ENCODE measurements around the gene ZBTB20. TPM values are rescaled to one million over a fixed set of nuclear protein-coding genes. Genes with fewer than 3 reads are reported as not detected.

Gene ZBTB20
- total and polyA plus RNA-seq, 2 donors (not counting 1 experiment from before 2014, with no cell fraction given), result 4.0 to 123 TPM

- Mint-ChIP-seq H3K4me3 (no peak overlapping the region), H3K27me3 (no peaks in the 10 kb centered on the region), H3K4me1 (no peaks in the 10 kb centered on the region), H3K27ac (no peak overlapping the region), H3K9me3 (ENCODE audit: insufficient read depth) (no peaks in the 10 kb centered on the region)
- no peaks in the 10 kb centered on the region for H4K20me1 ChIP-seq (ENCODE audit: control insufficient read depth, insufficient read depth, low read length, poor library complexity, severe bottlenecking)
- H3K9me3 ChIP-seq (ENCODE audit: control extremely low read depth in 1 of 3, control insufficient read depth in 2 of 3, insufficient read depth in 1 of 3, low read length in 2 of 3), result no peaks in the 10 kb centered on the region
- intact Hi-C loops (cut with micrococcal nuclease), result no loop called here
- no peaks in the 10 kb centered on the region for H3K27me3 ChIP-seq (replicated peaks in 1 of 4; ENCODE audit: control extremely low read depth in 1 of 4, control insufficient read depth in 3 of 4, insufficient read depth in 4 of 4, low read length in 3 of 4)
- no peak overlapping the region for H3K4me2 ChIP-seq (replicated peaks; ENCODE audit: low read depth, low read length, poor library complexity, severe bottlenecking)
- H3K36me3 ChIP-seq (replicated peaks in 1 of 2; ENCODE audit: control extremely low read depth in 1 of 2, control insufficient read depth in 1 of 2, extremely low read depth in 1 of 2, insufficient read depth in 2 of 2, low read length in 1 of 2), result no peaks in the 10 kb centered on the region
- H3K4me3 ChIP-seq (ENCODE audit: control extremely low read depth in 1 of 5, extremely low read depth in 1 of 5, insufficient read depth in 1 of 5, low read depth in 2 of 5, low read length in 4 of 5), result no peak overlapping the region
- ChIA-PET CTCF (interaction anchor here (0.7 to 3.0 kb wide), 3 partner anchors 13 to 148 kb away, joined by 4 to 9 read pairs (median 7); no protein-coding TSS in a partner anchor), POLR2A (no interaction called here)
- no peaks in the 10 kb centered on the region for H3K4me1 ChIP-seq (ENCODE audit: control insufficient read depth in 2 of 2, insufficient read depth in 2 of 2, low read length in 2 of 2)
- no peak for DNase-seq
- H2AFZ ChIP-seq (ENCODE audit: insufficient read depth, low read depth, low read length, poor library complexity, severe bottlenecking), result no peak overlapping the region
- H3K27ac ChIP-seq (ENCODE audit: low read length in 2 of 2), result no peak overlapping the region
- ATAC-seq (ENCODE audit: low read depth), result no peak
- TF ChIP-seq CTCF (IDR thresholded peaks at IDR 0.05) (no peak), EZH2 (IDR thresholded peaks at IDR 0.05; ENCODE audit: borderline replicate concordance, insufficient read depth, low read depth, low read length, poor library complexity, severe bottlenecking) (no peak)
- H3K9ac ChIP-seq (ENCODE audit: low read length), result no peak overlapping the region
- H3K79me2 ChIP-seq (ENCODE audit: control insufficient read depth, insufficient read depth, low read length), result no peaks in the 10 kb centered on the region
Observed at GRCh38 chr3:114361391-114361790, 785.7 kb downstream of the ZBTB20 start.

GRCh38 chr3:114356525-114356924, 790.6 kb downstream of the ZBTB20 start:
- Histone ChIP-seq H3K27ac (ENCODE audit: low read length in 2 of 2) (no peak overlapping the region), H3K9ac (ENCODE audit: low read length) (no peak overlapping the region), H3K4me2 (replicated peaks; ENCODE audit: low read depth, low read length, poor library complexity, severe bottlenecking) (no peak overlapping the region), H3K9me3 (ENCODE audit: control extremely low read depth in 1 of 3, control insufficient read depth in 2 of 3, insufficient read depth in 1 of 3, low read length in 2 of 3) (peaks cover 0 to 4% (median 0%) of the 10 kb centered on the region in 3 donors), H3K4me3 (ENCODE audit: control extremely low read depth in 1 of 5, extremely low read depth in 1 of 5, insufficient read depth in 1 of 5, low read depth in 2 of 5, low read length in 4 of 5) (no peak overlapping the region), H4K20me1 (ENCODE audit: control insufficient read depth, insufficient read depth, low read length, poor library complexity, severe bottlenecking) (no peaks in the 10 kb centered on the region), H3K27me3 (replicated peaks in 1 of 4; ENCODE audit: control extremely low read depth in 1 of 4, control insufficient read depth in 3 of 4, insufficient read depth in 4 of 4, low read length in 3 of 4) (no peaks in the 10 kb centered on the region), H3K36me3 (replicated peaks in 1 of 2; ENCODE audit: control extremely low read depth in 1 of 2, control insufficient read depth in 1 of 2, extremely low read depth in 1 of 2, insufficient read depth in 2 of 2, low read length in 1 of 2) (peaks cover 0 to 7% of the 10 kb centered on the region in 2 experiments), H3K4me1 (ENCODE audit: control insufficient read depth in 2 of 2, insufficient read depth in 2 of 2, low read length in 2 of 2) (no peaks in the 10 kb centered on the region), H3K79me2 (ENCODE audit: control insufficient read depth, insufficient read depth, low read length) (no peaks in the 10 kb centered on the region), H2AFZ (ENCODE audit: insufficient read depth, low read depth, low read length, poor library complexity, severe bottlenecking) (no peak overlapping the region)
- WGBS (ENCODE audit: insufficient coverage), result 100% methylated on average over 1 of the region's 1 CpG
- no peaks in the 10 kb centered on the region for H3K9me3 Mint-ChIP-seq (ENCODE audit: insufficient read depth)
- H3K4me3 Mint-ChIP-seq, result no peak overlapping the region
- TF ChIP-seq CTCF (IDR thresholded peaks at IDR 0.05) (no peak), EZH2 (IDR thresholded peaks at IDR 0.05; ENCODE audit: borderline replicate concordance, insufficient read depth, low read depth, low read length, poor library complexity, severe bottlenecking) (no peak)
- intact Hi-C loops (cut with micrococcal nuclease), result no loop called here
- H3K4me1 Mint-ChIP-seq, result no peaks in the 10 kb centered on the region
- ChIA-PET CTCF (interaction anchor here (0.6 to 0.9 kb wide), 3 partner anchors 16 to 841 kb away, joined by 3 to 4 read pairs (median 3); partner anchors contain the start of gene SPICE1), POLR2A (no interaction called here)
- no peak overlapping the region for H3K27ac Mint-ChIP-seq
- DNase-seq, result no peak
- H3K27me3 Mint-ChIP-seq, result no peaks in the 10 kb centered on the region
- ATAC-seq (ENCODE audit: low read depth), result no peak

Data from B cell (primary cell).